ENCODE results near the gene FERMT3.

GRCh38 chr11:64178951-64179639, 27.4 kb upstream of the FERMT3 start:
- TF ChIP-seq CTCF (IDR thresholded peaks at IDR 0.05) (no peak), POLR2A (IDR thresholded peaks at IDR 0.05) (no peak)
